Activated CD8-positive, alpha-beta memory T cell treated with anti-CD3 and anti-CD28 coated beads for 1 hour (primary cell): ENCODE data around the gene CD6.
"Not testable (repeated sequence)": the region's sequence is repeated elsewhere in the genome, so short reads cannot be mapped to it uniquely, and the experiment has no call there.

ENCODE experiments used
- DNase-seq, 2 donors: peaks; one replicate each; pipeline ENCODE4 v3.0.0-alpha.2; 2020; ENCODE audit warnings: low read depth in 1 of 2; ENCODE audit errors: extremely low read depth in 1 of 2

Gene CD6

GRCh38 chr11:61049063-61049377, 77.5 kb downstream of the CD6 start:
- no peak for DNase-seq

- no peak for DNase-seq
Measured at GRCh38 chr11:61049859-61050258, 78.4 kb downstream of the CD6 start.

- DNase-seq = no peak
Measured at GRCh38 chr11:61052182-61052972, 80.9 kb downstream of the CD6 start.

- no peak for DNase-seq
Measured at GRCh38 chr11:61053191-61053590, 81.7 kb downstream of the CD6 start.

GRCh38 chr11:61054513-61054912, 83.0 kb downstream of the CD6 start:
- no peak for DNase-seq

GRCh38 chr11:61054927-61055562, 83.6 kb downstream of the CD6 start:
- no peak for DNase-seq

GRCh38 chr11:61055776-61056175, 84.3 kb downstream of the CD6 start:
- DNase-seq = no peak

GRCh38 chr11:61056571-61056970, 85.1 kb downstream of the CD6 start:
- no peak for DNase-seq

- no peak for DNase-seq
Measured at GRCh38 chr11:61056981-61057380, 85.5 kb downstream of the CD6 start.

- no peak for DNase-seq
Measured at GRCh38 chr11:61057615-61058014, 86.1 kb downstream of the CD6 start.

- no peak for DNase-seq
Measured at GRCh38 chr11:61058583-61059259, 87.2 kb downstream of the CD6 start.

- no peak for DNase-seq
Measured at GRCh38 chr11:61059260-61059752, 87.8 kb downstream of the CD6 start.

- DNase-seq = peak; percentile 37 to 39
Measured at GRCh38 chr11:61061081-61061826, 89.8 kb downstream of the CD6 start.

GRCh38 chr11:61062181-61062930, 90.9 kb downstream of the CD6 start:
- DNase-seq = no peak

GRCh38 chr11:61065236-61065635, 93.8 kb downstream of the CD6 start:
- DNase-seq = not testable (repeated sequence)

- no peak for DNase-seq
Measured at GRCh38 chr11:61065955-61066638, 94.6 kb downstream of the CD6 start.

- DNase-seq = no peak
Measured at GRCh38 chr11:61066645-61067044, 95.2 kb downstream of the CD6 start.

- DNase-seq = no peak
Measured at GRCh38 chr11:61067782-61068446, 96.4 kb downstream of the CD6 start.

GRCh38 chr11:61068581-61068980, 97.1 kb downstream of the CD6 start:
- DNase-seq = no peak
